NCI-H2196 (cell line): Measurements from ENCODE around the gene OR2T29.
"Not testable (repeated sequence)": the region's sequence is repeated elsewhere in the genome, so short reads cannot be mapped to it uniquely, and the experiment has no call there.

Source experiments
- DNase-seq: peaks from one replicate; lab custom pipeline; 2025; ENCODE audit not compliant: unreplicated experiment; lab: John Stamatoyannopoulos, UW

OR2T29 gene

DNA sequence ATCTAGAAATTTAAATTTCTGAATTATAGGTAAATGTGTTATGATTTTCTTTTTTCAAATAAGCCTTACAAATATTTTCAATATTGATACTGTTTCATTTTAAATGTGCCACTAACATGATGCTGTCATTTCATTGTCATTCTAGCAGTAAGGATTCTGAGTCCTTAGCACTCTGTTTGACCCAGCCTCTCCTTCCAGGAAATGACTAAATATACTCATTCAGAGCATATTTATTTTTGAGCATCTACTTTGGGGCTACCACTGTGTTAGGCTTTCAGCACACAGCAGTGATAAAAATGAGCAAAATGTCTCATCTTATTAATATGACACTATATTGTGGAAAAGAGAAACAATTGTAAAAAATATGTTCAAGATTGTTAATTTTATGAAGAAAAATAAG lies 52.4 kb downstream of the OR2T29 start:
- DNase-seq, result not testable (repeated sequence)

DNA sequence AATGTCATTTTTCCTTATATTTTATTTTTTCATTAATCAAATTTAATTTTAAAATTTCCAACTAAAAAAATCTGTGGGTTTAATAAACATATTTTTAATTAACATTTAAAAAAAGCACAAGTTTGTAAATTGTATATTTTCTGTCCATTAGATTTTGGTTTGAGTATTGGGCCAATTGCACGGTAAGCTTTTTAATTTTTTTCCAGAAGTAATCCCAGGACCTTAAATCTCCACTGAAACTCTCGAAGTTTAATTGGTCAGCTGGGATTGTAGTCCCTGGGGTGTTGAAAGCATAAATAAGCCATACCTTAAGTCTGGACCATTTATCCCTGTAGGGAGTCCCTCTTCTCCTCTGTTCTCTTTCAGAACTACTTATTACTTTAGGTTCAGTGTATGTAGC lies 54.8 kb downstream of the OR2T29 start, which contains the start of gene OR2G6:
Gene OR2G6 (plus strand): TSS at position 301 of the 400 bp plus-strand sequence. CDS start 13,574 bp downstream, outside the sequence.
- DNase-seq, result not testable (repeated sequence)
